ENCODE data around the gene CATSPERE. TPM values are rescaled to one million over a fixed set of nuclear protein-coding genes. Genes with fewer than 3 reads are reported as not detected.
"Not testable (repeated sequence)": the region's sequence is repeated elsewhere in the genome, so short reads cannot be mapped to it uniquely, and the experiment has no call there.

Gene CATSPERE
- total and polyA plus RNA-seq, 12 donors: 0.18 to 2.6 (median 1.2) TPM

- intact Hi-C loops (cut with DNase I): no loop called here
- WGBS, 4 donors: 93 to 99% (median 95%) methylated on average over 4 of the region's 4 CpGs
- Histone ChIP-seq H3K27me3 (no peaks in the 10 kb centered on the region), H3K9me3 (replicated peaks in 1 of 3) (no peaks in the 10 kb centered on the region), H3K4me3 (no peak overlapping the region), H3K36me3 (replicated peaks in 1 of 2) (no peaks in the 10 kb centered on the region), H3K4me1 (replicated peaks in 1 of 2) (peaks cover 0 to 4% of the 10 kb centered on the region in 2 donors), H3K27ac (no peak overlapping the region)
- DNase-seq: peak in 1 of 7 donors; percentile 17
- TF ChIP-seq POLR2A (IDR thresholded peaks at IDR 0.05) (no peak), CTCF (IDR thresholded peaks at IDR 0.05) (no peak)
These were observed 876 bp upstream of the CATSPERE start for GRCh38 chr1:244460197-244460596.

- Histone ChIP-seq H3K36me3 (replicated peaks in 1 of 2) (no peaks in the 10 kb centered on the region), H3K27me3 (no peaks in the 10 kb centered on the region), H3K4me3 (no peak overlapping the region), H3K9me3 (replicated peaks in 1 of 3) (no peaks in the 10 kb centered on the region), H3K27ac (no peak overlapping the region), H3K4me1 (replicated peaks in 1 of 2) (no peaks in the 10 kb centered on the region)
- TF ChIP-seq CTCF (IDR thresholded peaks at IDR 0.05) (no peak), POLR2A (IDR thresholded peaks at IDR 0.05) (no peak)
- intact Hi-C loops (cut with DNase I): no loop called here
- 72 to 81% (median 77%) methylated on average over 2 of the region's 2 CpGs for WGBS, 4 donors
- DNase-seq: no peak
These were observed 5.7 kb downstream of the CATSPERE start for GRCh38 chr1:244466724-244467123.

- Histone ChIP-seq H3K27ac (no peak overlapping the region), H3K27me3 (no peaks in the 10 kb centered on the region), H3K4me3 (no peak overlapping the region), H3K36me3 (replicated peaks in 1 of 2) (no peaks in the 10 kb centered on the region), H3K9me3 (replicated peaks in 1 of 3) (no peaks in the 10 kb centered on the region), H3K4me1 (replicated peaks in 1 of 2) (no peaks in the 10 kb centered on the region)
- intact Hi-C loops (cut with DNase I): no loop called here
- DNase-seq: no peak
- WGBS, 4 donors: 93 to 96% (median 94%) methylated on average over 6 of the region's 6 CpGs
- no peak for TF ChIP-seq CTCF (IDR thresholded peaks at IDR 0.05)
- TF ChIP-seq POLR2A (IDR thresholded peaks at IDR 0.05): no peak
These were observed 12.1 kb downstream of the CATSPERE start for GRCh38 chr1:244473059-244473605.

- 76 to 96% (median 77%) methylated on average over 3 of the region's 3 CpGs for WGBS, 4 donors
- DNase-seq; H3K27me3 ChIP-seq; H3K27ac ChIP-seq; H3K36me3 ChIP-seq (replicated peaks in 1 of 2); H3K9me3 ChIP-seq (replicated peaks in 1 of 3); H3K4me3 ChIP-seq; H3K4me1 ChIP-seq (replicated peaks in 1 of 2): not testable (repeated sequence)
- intact Hi-C loops (cut with DNase I): loop anchor here in 1 of 2 donors (10.0 kb wide), 1 partner anchor 90 kb away; no protein-coding TSS in a partner anchor
These were observed 23.9 kb downstream of the CATSPERE start for GRCh38 chr1:244484971-244485370.

GRCh38 chr1:244494653-244495052, 33.6 kb downstream of the CATSPERE start:
- TF ChIP-seq POLR2A (IDR thresholded peaks at IDR 0.05) (no peak), CTCF (IDR thresholded peaks at IDR 0.05) (no peak)
- no peaks in the 10 kb centered on the region for H3K4me1 ChIP-seq (replicated peaks in 1 of 2)
- no peaks in the 10 kb centered on the region for H3K9me3 ChIP-seq (replicated peaks in 1 of 3)
- DNase-seq: no peak
- H3K27ac ChIP-seq: no peak overlapping the region
- WGBS, 4 donors: 90 to 98% (median 94%) methylated on average over 2 of the region's 2 CpGs
- intact Hi-C loops (cut with DNase I): no loop called here
- no peak overlapping the region for H3K4me3 ChIP-seq
- H3K27me3 ChIP-seq: no peaks in the 10 kb centered on the region
- H3K36me3 ChIP-seq (replicated peaks in 1 of 2): no peaks in the 10 kb centered on the region

Measured in adrenal gland (tissue), 12 donors.